GM23338 (cell line): ENCODE measurements around the gene IRGC. TPM values are rescaled to one million over a fixed set of nuclear protein-coding genes. Genes with fewer than 3 reads are reported as not detected.

Experiments
- ATAC-seq: fragments of 200-7000 bp; cut with Tn5 transposase; 3 replicates; pipeline ENCODE4 v1.9.1; 2020
- DNase-seq: peaks from one replicate; pipeline ENCODE4 v3.0.0-alpha.2; 2015; ENCODE audit warnings: low spot score
- H2AFZ ChIP-seq: fragments of 200-600 bp; sonication (generic); 2 replicates; pipeline ENCODE4 v1.8.0; 2016; ENCODE audit warnings: antibody characterized with exemption, mild to moderate bottlenecking, moderate library complexity
- H3F3A ChIP-seq: fragments of 200-600 bp; sonication (generic); replicated peaks from 2 replicates; pipeline ENCODE4 v1.8.0; 2017; ENCODE audit warnings: antibody characterized with exemption, mixed run types, low read depth
- H3K27ac ChIP-seq: fragments of 200-600 bp; sonication (generic); 2 replicates; pipeline ENCODE4 v1.6.1; 2016; ENCODE audit warnings: low read depth
- H3K27me3 ChIP-seq: fragments of 200-600 bp; sonication (generic); 2 replicates; pipeline ENCODE4 v1.8.0; 2016; ENCODE audit warnings: mild to moderate bottlenecking, mixed run types, moderate library complexity; ENCODE audit not compliant: insufficient read depth
- H3K36me3 ChIP-seq: fragments of 200-600 bp; sonication (generic); 2 replicates; pipeline ENCODE4 v1.8.0; 2016; ENCODE audit warnings: mild to moderate bottlenecking; ENCODE audit not compliant: insufficient read depth
- H3K4me1 ChIP-seq: fragments of 200-600 bp; sonication (generic); 2 replicates; pipeline ENCODE4 v1.8.0; 2016; ENCODE audit warnings: mild to moderate bottlenecking, moderate library complexity; ENCODE audit not compliant: insufficient read depth
- H3K4me2 ChIP-seq: fragments of 200-600 bp; sonication (generic); 2 replicates; pipeline ENCODE4 v1.7.1; 2017; ENCODE audit warnings: mixed run types
- H3K4me3 ChIP-seq: fragments of 200-600 bp; sonication (generic); 2 replicates; pipeline ENCODE4 v1.6.1; 2016; ENCODE audit warnings: mixed run types
- H3K79me2 ChIP-seq: fragments of 200-600 bp; sonication (generic); replicated peaks from 2 replicates; pipeline ENCODE4 v1.8.0; 2017; ENCODE audit warnings: mild to moderate bottlenecking; ENCODE audit not compliant: insufficient read depth
- H3K9me2 ChIP-seq: fragments of 200-600 bp; sonication (generic); 2 replicates; pipeline ENCODE4 v1.8.0; 2017; ENCODE audit not compliant: insufficient read depth
- H4K20me1 ChIP-seq: fragments of 200-600 bp; sonication (generic); replicated peaks from 2 replicates; pipeline ENCODE4 v1.8.0; 2017; ENCODE audit warnings: mild to moderate bottlenecking; ENCODE audit not compliant: insufficient read depth
- H3K27ac Mint-ChIP-seq: 2 replicates; pipeline ENCODE4 v1.8.0; 2020; ENCODE audit warnings: inconsistent platforms, mild to moderate bottlenecking, moderate library complexity, mixed read lengths
- H3K27me3 Mint-ChIP-seq: 3 replicates; pipeline ENCODE4 v1.8.0; 2022; ENCODE audit warnings: low read depth, mild to moderate bottlenecking, moderate library complexity, mixed read lengths, inconsistent platforms; ENCODE audit not compliant: insufficient read depth, poor library complexity
- H3K36me3 Mint-ChIP-seq: 3 replicates; pipeline ENCODE4 v1.8.0; 2021; ENCODE audit warnings: low read depth, mild to moderate bottlenecking, inconsistent platforms, moderate library complexity, mixed read lengths
- H3K4me1 Mint-ChIP-seq: 3 replicates; pipeline ENCODE4 v1.8.0; 2020; ENCODE audit warnings: mild to moderate bottlenecking, inconsistent platforms, mixed read lengths
- H3K4me3 Mint-ChIP-seq: 3 replicates; pipeline ENCODE4 v1.8.0; 2021; ENCODE audit warnings: moderate library complexity, mild to moderate bottlenecking, inconsistent platforms, mixed read lengths
- H3K9me3 Mint-ChIP-seq: 3 replicates; pipeline ENCODE4 v1.8.0; 2020; ENCODE audit warnings: moderate library complexity, mild to moderate bottlenecking, inconsistent platforms, mixed read lengths
- CREB1 ChIP-seq: fragments of 250-450 bp; sonication (Bioruptor Pico); IDR thresholded peaks from 2 replicates; pipeline ENCODE4 v1.5.0; 2020; ENCODE audit warnings: low read depth, mild to moderate bottlenecking, moderate library complexity
- CTCF ChIP-seq, 2 experiments: fragments of 200-600 bp in 1 of 2; sonication (generic) in 1 of 2; conservative IDR thresholded peaks; 2 replicates each; pipeline versions ENCODE4 v1.5.1 to v1.6.1; 2016 to 2017; ENCODE audit warnings: antibody characterized with exemption in 2 of 2, low read depth in 2 of 2, mild to moderate bottlenecking in 2 of 2, moderate library complexity in 1 of 2
- EZH2 ChIP-seq: fragments of 200-600 bp; sonication (generic); IDR thresholded peaks from one replicate; pipeline ENCODE4 v1.8.0; 2017; ENCODE audit warnings: antibody characterized with exemption, mild to moderate bottlenecking, low read depth; ENCODE audit not compliant: unreplicated experiment
- EZH2phosphoT487 ChIP-seq: fragments of 200-600 bp; sonication (generic); IDR thresholded peaks from one replicate; pipeline ENCODE4 v1.8.1; 2018; ENCODE audit warnings: antibody characterized with exemption; ENCODE audit not compliant: unreplicated experiment
- JUNB ChIP-seq: IDR thresholded peaks from one replicate; pipeline ENCODE4 v1.6.1; 2016; ENCODE audit warnings: antibody characterized with exemption; ENCODE audit not compliant: unreplicated experiment
- NANOG ChIP-seq: IDR thresholded peaks from 2 replicates; pipeline ENCODE4 v1.6.1; 2016; ENCODE audit warnings: antibody characterized with exemption, borderline replicate concordance
- POLR2AphosphoS5 ChIP-seq: IDR thresholded peaks from 2 replicates; pipeline ENCODE4 v1.6.1; 2016; ENCODE audit warnings: antibody characterized with exemption, low read depth
- STAT1 ChIP-seq: IDR thresholded peaks from one replicate; pipeline ENCODE4 v1.6.1; 2016; ENCODE audit warnings: antibody characterized with exemption; ENCODE audit not compliant: unreplicated experiment
- ZNF114 ChIP-seq: fragments of 250-450 bp; sonication (Bioruptor Pico); IDR thresholded peaks from 2 replicates; pipeline ENCODE4 v1.5.0; 2020; ENCODE audit warnings: mild to moderate bottlenecking, moderate library complexity
- ZNF331 ChIP-seq: fragments of 250-450 bp; sonication (Bioruptor Pico); IDR thresholded peaks from 2 replicates; pipeline ENCODE4 v1.5.0; 2020; ENCODE audit warnings: low read depth, mild to moderate bottlenecking, moderate library complexity
- polyA plus RNA-seq: library from polyadenylated mRNA; unstranded; fragments of >200 nt; fragmentation: Nextera tagmentation; extraction: Ambion mirVana; gene quantifications from 2 replicates; pipeline ENCODE4 v1.2.1, GENCODE V29; 2016
- total RNA-seq: library from RNA; depleted of rRNA; stranded (reverse); fragments of >200 nt; shearing (Covaris generic); gene quantifications from 2 replicates; pipeline ENCODE4 v1.2.3, GENCODE V29; 2014
- TF ChIP-seq, protein P1 (sequence below): fragments of 250-450 bp; sonication (Bioruptor Pico); IDR thresholded peaks from 2 replicates; pipeline ENCODE4 v1.5.0; 2020; ENCODE audit warnings: mild to moderate bottlenecking, moderate library complexity
- TF ChIP-seq, protein P2 (sequence below): IDR thresholded peaks from one replicate; pipeline ENCODE4 v1.6.1; 2018; ENCODE audit warnings: antibody characterized with exemption; ENCODE audit not compliant: unreplicated experiment

The IRGC gene
- total and polyA plus RNA-seq, 2 experiments from 2014 or later = not detected

GRCh38 chr19:43767316-43767715 is 51.4 kb downstream of the IRGC start:
- Histone ChIP-seq H3K36me3 (no peaks in the 10 kb centered on the region), H3K79me2 (no peaks in the 10 kb centered on the region), H3K27me3 (peaks cover 10% of the 10 kb centered on the region), H3K27ac (no peak overlapping the region), H2AFZ (no peak overlapping the region), H3K4me1 (no peaks in the 10 kb centered on the region), H4K20me1 (no peaks in the 10 kb centered on the region), H3K4me2 (no peak overlapping the region), H3K9me2 (no peaks in the 10 kb centered on the region), H3K4me3 (no peak overlapping the region), H3F3A (no peaks in the 10 kb centered on the region)
- H3K9me3 Mint-ChIP-seq = no peaks in the 10 kb centered on the region
- H3K4me3 Mint-ChIP-seq = no peak overlapping the region
- no peaks in the 10 kb centered on the region for H3K36me3 Mint-ChIP-seq
- no peak for TF ChIP-seq ZNF331 (CRISPR knock-in tag)
- TF ChIP-seq, protein P1, sequence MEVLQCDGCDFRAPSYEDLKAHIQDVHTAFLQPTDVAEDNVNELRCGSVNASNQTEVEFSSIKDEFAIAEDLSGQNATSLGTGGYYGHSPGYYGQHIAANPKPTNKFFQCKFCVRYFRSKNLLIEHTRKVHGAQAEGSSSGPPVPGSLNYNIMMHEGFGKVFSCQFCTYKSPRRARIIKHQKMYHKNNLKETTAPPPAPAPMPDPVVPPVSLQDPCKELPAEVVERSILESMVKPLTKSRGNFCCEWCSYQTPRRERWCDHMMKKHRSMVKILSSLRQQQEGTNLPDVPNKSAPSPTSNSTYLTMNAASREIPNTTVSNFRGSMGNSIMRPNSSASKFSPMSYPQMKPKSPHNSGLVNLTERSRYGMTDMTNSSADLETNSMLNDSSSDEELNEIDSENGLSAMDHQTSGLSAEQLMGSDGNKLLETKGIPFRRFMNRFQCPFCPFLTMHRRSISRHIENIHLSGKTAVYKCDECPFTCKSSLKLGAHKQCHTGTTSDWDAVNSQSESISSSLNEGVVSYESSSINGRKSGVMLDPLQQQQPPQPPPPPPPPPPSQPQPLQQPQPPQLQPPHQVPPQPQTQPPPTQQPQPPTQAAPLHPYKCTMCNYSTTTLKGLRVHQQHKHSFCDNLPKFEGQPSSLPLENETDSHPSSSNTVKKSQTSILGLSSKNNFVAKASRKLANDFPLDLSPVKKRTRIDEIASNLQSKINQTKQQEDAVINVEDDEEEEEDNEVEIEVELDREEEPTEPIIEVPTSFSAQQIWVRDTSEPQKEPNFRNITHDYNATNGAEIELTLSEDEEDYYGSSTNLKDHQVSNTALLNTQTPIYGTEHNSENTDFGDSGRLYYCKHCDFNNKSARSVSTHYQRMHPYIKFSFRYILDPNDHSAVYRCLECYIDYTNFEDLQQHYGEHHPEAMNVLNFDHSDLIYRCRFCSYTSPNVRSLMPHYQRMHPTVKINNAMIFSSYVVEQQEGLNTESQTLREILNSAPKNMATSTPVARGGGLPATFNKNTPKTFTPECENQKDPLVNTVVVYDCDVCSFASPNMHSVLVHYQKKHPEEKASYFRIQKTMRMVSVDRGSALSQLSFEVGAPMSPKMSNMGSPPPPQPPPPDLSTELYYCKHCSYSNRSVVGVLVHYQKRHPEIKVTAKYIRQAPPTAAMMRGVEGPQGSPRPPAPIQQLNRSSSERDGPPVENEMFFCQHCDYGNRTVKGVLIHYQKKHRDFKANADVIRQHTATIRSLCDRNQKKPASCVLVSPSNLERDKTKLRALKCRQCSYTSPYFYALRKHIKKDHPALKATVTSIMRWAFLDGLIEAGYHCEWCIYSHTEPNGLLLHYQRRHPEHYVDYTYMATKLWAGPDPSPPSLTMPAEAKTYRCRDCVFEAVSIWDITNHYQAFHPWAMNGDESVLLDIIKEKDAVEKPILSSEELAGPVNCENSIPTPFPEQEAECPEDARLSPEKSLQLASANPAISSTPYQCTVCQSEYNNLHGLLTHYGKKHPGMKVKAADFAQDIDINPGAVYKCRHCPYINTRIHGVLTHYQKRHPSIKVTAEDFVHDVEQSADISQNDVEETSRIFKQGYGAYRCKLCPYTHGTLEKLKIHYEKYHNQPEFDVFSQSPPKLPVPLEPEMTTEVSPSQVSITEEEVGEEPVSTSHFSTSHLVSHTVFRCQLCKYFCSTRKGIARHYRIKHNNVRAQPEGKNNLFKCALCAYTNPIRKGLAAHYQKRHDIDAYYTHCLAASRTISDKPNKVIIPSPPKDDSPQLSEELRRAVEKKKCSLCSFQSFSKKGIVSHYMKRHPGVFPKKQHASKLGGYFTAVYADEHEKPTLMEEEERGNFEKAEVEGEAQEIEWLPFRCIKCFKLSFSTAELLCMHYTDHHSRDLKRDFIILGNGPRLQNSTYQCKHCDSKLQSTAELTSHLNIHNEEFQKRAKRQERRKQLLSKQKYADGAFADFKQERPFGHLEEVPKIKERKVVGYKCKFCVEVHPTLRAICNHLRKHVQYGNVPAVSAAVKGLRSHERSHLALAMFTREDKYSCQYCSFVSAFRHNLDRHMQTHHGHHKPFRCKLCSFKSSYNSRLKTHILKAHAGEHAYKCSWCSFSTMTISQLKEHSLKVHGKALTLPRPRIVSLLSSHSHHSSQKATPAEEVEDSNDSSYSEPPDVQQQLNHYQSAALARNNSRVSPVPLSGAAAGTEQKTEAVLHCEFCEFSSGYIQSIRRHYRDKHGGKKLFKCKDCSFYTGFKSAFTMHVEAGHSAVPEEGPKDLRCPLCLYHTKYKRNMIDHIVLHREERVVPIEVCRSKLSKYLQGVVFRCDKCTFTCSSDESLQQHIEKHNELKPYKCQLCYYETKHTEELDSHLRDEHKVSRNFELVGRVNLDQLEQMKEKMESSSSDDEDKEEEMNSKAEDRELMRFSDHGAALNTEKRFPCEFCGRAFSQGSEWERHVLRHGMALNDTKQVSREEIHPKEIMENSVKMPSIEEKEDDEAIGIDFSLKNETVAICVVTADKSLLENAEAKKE (CRISPR knock-in tag) = no peak
- no peak for TF ChIP-seq CTCF (conservative IDR thresholded peaks at IDR 0.05; ENCODE audit: low read depth in 2 of 2)
- TF ChIP-seq, protein P2, sequence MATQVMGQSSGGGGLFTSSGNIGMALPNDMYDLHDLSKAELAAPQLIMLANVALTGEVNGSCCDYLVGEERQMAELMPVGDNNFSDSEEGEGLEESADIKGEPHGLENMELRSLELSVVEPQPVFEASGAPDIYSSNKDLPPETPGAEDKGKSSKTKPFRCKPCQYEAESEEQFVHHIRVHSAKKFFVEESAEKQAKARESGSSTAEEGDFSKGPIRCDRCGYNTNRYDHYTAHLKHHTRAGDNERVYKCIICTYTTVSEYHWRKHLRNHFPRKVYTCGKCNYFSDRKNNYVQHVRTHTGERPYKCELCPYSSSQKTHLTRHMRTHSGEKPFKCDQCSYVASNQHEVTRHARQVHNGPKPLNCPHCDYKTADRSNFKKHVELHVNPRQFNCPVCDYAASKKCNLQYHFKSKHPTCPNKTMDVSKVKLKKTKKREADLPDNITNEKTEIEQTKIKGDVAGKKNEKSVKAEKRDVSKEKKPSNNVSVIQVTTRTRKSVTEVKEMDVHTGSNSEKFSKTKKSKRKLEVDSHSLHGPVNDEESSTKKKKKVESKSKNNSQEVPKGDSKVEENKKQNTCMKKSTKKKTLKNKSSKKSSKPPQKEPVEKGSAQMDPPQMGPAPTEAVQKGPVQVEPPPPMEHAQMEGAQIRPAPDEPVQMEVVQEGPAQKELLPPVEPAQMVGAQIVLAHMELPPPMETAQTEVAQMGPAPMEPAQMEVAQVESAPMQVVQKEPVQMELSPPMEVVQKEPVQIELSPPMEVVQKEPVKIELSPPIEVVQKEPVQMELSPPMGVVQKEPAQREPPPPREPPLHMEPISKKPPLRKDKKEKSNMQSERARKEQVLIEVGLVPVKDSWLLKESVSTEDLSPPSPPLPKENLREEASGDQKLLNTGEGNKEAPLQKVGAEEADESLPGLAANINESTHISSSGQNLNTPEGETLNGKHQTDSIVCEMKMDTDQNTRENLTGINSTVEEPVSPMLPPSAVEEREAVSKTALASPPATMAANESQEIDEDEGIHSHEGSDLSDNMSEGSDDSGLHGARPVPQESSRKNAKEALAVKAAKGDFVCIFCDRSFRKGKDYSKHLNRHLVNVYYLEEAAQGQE = no peak
- no peak for TF ChIP-seq EZH2
- no peak for TF ChIP-seq JUNB
- TF ChIP-seq STAT1 = no peak
- no peak for TF ChIP-seq EZH2phosphoT487
- TF ChIP-seq POLR2AphosphoS5 = no peak
- no peak for TF ChIP-seq CREB1 (CRISPR knock-in tag)
- no peak for TF ChIP-seq ZNF114
- TF ChIP-seq NANOG = no peak
- no peak overlapping the region for H3K27ac Mint-ChIP-seq
- H3K27me3 Mint-ChIP-seq = peaks cover 23% of the 10 kb centered on the region
- DNase-seq (no peak), ATAC-seq (no peak)
- peaks cover 13% of the 10 kb centered on the region; the same call in 1 of the 3 replicates for H3K4me1 Mint-ChIP-seq
